PC-9 (cell line): ENCODE data around the gene TGIF1. TPM values are rescaled to one million over a fixed set of nuclear protein-coding genes. Genes with fewer than 3 reads are reported as not detected.
A peak's percentile ranks its signal among the peaks of the same experiment; 100 is the strongest.

ENCODE experiments used
- BruUV-seq: library from RNA; stranded (reverse); fragments of 400-500 nt; replicated peaks from 2 replicates; lab custom pipeline; 2021; lab: Mats Ljungman, UMichigan
- CTCF ChIA-PET: fragments of 300-600 bp; sonication (Branson Sonifier 250); formaldehyde crosslinking; loops from one replicate; lab custom pipeline; 2022; ENCODE audit warnings: antibody characterized with exemption; lab: Charles Lee
- POLR2A ChIA-PET: fragments of 300-600 bp; sonication (Branson Sonifier 250); formaldehyde crosslinking; loops from one replicate; lab custom pipeline; 2022; ENCODE audit warnings: antibody characterized with exemption; ENCODE audit not compliant: unreplicated experiment; lab: Charles Lee
- DNase-seq, 2 experiments: peaks; one replicate each; pipeline versions ENCODE4 v3.0.0 to v3.0.0-alpha.2; 2015 to 2022; ENCODE audit warnings: mixed read lengths in 1 of 2
- H2AFZ ChIP-seq: fragments of 200-600 bp; sonication (generic); 2 replicates; pipeline ENCODE4 v1.8.1; 2017; ENCODE audit warnings: antibody characterized with exemption
- H3F3A ChIP-seq: fragments of 200-600 bp; sonication (generic); 2 replicates; pipeline ENCODE4 v1.8.1; 2017; ENCODE audit warnings: antibody characterized with exemption, mild to moderate bottlenecking, low read depth; ENCODE audit not compliant: insufficient read depth
- H3K27ac ChIP-seq: fragments of 200-600 bp; sonication (generic); 2 replicates; pipeline ENCODE4 v1.6.1; 2016; ENCODE audit warnings: mixed run types
- H3K27me3 ChIP-seq: fragments of 200-600 bp; sonication (generic); 2 replicates; pipeline ENCODE4 v1.6.1; 2016; ENCODE audit warnings: low read depth, mixed run types; ENCODE audit not compliant: insufficient read depth
- H3K36me3 ChIP-seq: fragments of 200-600 bp; sonication (generic); 2 replicates; pipeline ENCODE4 v1.6.1; 2016; ENCODE audit warnings: low read depth, mixed run types
- H3K4me1 ChIP-seq: fragments of 200-600 bp; sonication (generic); replicated peaks from 2 replicates; pipeline ENCODE4 v1.6.1; 2016; ENCODE audit warnings: mixed run types; ENCODE audit not compliant: insufficient read depth
- H3K4me2 ChIP-seq: fragments of 200-600 bp; sonication (generic); 2 replicates; pipeline ENCODE4 v1.6.1; 2017; ENCODE audit warnings: mixed run types
- H3K4me3 ChIP-seq: fragments of 200-600 bp; sonication (generic); 2 replicates; pipeline ENCODE4 v1.6.1; 2016; ENCODE audit warnings: mixed run types
- H3K79me2 ChIP-seq: fragments of 200-600 bp; sonication (generic); 2 replicates; pipeline ENCODE4 v1.6.1; 2017; ENCODE audit warnings: low read depth, mixed run types
- H3K9me2 ChIP-seq: fragments of 200-600 bp; sonication (generic); 2 replicates; pipeline ENCODE4 v1.8.1; 2017; ENCODE audit warnings: mild to moderate bottlenecking; ENCODE audit not compliant: insufficient read depth
- H3K9me3 ChIP-seq: fragments of 200-600 bp; sonication (generic); 2 replicates; pipeline ENCODE4 v1.8.1; 2016; ENCODE audit warnings: low read depth; ENCODE audit not compliant: insufficient read depth
- H4K20me1 ChIP-seq: fragments of 200-600 bp; sonication (generic); 2 replicates; pipeline ENCODE4 v1.8.1; 2017; ENCODE audit not compliant: insufficient read depth
- EZH2 ChIP-seq: fragments of 200-600 bp; sonication (generic); IDR thresholded peaks from 2 replicates; pipeline ENCODE4 v1.8.0; 2017; ENCODE audit warnings: antibody characterized with exemption, low read depth
- intact Hi-C: fragments of 100-400 bp; cut with micrococcal nuclease; formaldehyde crosslinking; loops from one replicate; pipeline ENCODE4 v1.10.0; 2022; ENCODE audit not compliant: unreplicated experiment
- total RNA-seq: library from RNA; stranded (reverse); gene quantifications from 2 replicates; pipeline ENCODE4 v1.2.3, GENCODE V29; 2021
- TF ChIP-seq, protein P1 (sequence below): fragments of 200-600 bp; sonication (generic); conservative IDR thresholded peaks from 2 replicates; pipeline ENCODE4 v1.6.1; 2017; ENCODE audit warnings: mixed run types, antibody characterized with exemption, mild to moderate bottlenecking, moderate library complexity

The TGIF1 gene
- total RNA-seq, 1 experiment from 2014 or later = 203 TPM

DNA sequence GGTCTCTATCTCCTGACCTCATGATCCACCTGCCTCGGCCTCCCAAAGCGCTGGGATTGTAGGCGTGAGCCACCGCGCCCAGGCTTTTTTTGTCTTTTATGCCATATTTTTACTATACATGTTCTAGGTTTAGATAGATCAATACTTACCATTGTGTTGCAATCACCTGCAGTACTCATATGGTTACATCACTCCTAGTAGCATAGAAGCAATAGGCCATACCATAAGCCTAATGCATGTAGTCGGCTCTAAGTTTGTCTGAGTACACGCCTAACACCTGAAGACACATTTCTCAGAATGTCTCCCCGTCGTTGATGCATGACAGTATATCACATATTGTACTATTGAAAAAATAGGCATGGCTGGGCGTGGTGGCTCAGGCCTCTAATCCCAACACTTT, 27.1 kb upstream of the TGIF1 start:
- Histone ChIP-seq H3K27me3 (no peaks in the 10 kb centered on the region), H3K4me1 (peaks cover 19% of the 10 kb centered on the region), H3K9me3 (no peaks in the 10 kb centered on the region), H3K9me2 (no peaks in the 10 kb centered on the region), H3K4me3 (no peak overlapping the region), H3F3A (peaks cover 9% of the 10 kb centered on the region; the same call in 1 of the 2 replicates), H3K27ac (no peak overlapping the region), H2AFZ (no peak overlapping the region), H4K20me1 (no peaks in the 10 kb centered on the region), H3K4me2 (no peak overlapping the region), H3K36me3 (peaks cover 55% of the 10 kb centered on the region), H3K79me2 (peaks cover 87% of the 10 kb centered on the region)
- TF ChIP-seq EZH2 = no peak
- TF ChIP-seq, protein P1, sequence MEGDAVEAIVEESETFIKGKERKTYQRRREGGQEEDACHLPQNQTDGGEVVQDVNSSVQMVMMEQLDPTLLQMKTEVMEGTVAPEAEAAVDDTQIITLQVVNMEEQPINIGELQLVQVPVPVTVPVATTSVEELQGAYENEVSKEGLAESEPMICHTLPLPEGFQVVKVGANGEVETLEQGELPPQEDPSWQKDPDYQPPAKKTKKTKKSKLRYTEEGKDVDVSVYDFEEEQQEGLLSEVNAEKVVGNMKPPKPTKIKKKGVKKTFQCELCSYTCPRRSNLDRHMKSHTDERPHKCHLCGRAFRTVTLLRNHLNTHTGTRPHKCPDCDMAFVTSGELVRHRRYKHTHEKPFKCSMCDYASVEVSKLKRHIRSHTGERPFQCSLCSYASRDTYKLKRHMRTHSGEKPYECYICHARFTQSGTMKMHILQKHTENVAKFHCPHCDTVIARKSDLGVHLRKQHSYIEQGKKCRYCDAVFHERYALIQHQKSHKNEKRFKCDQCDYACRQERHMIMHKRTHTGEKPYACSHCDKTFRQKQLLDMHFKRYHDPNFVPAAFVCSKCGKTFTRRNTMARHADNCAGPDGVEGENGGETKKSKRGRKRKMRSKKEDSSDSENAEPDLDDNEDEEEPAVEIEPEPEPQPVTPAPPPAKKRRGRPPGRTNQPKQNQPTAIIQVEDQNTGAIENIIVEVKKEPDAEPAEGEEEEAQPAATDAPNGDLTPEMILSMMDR = no peak
- no peak for DNase-seq
- ChIA-PET POLR2A (no interaction called here), CTCF (no interaction called here)
- intact Hi-C loops = no loop called here
- BruUV-seq = no TSS peak

DNA sequence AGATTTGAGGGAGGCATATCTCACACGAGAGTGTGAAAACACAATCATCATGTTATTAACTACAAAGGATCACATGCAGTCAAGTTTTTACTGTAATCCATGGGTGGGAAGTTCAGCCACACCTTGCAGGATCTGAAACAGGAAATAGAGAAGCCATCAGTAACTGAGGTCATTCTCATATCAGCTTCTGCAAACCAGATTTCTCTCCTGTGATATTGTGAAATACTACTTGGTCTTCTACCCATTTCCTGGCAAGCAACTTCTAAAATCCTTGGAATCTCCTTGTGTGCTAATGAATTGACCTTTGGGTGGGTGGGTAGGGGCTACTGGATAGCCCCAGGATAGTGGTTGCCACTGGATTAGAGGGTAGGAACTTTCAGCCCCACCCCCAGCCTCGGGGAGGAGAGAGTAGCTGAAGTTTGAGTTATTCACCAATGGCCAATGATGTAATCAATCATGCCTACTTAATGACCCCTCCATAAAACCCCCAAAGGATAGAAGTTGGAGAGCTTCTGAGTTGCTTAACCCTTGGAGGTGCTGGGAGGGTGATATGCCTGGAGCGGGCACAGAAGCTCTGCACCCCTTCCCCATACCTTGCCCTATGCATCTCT, 25.6 kb upstream of the TGIF1 start:
- Histone ChIP-seq H3K27me3 (no peaks in the 10 kb centered on the region), H3K4me1 (peaks cover 19% of the 10 kb centered on the region), H3K9me2 (no peaks in the 10 kb centered on the region), H3K27ac (peak overlapping the region; percentile 33; the same call in 1 of the 2 replicates), H3K79me2 (peaks cover 84% of the 10 kb centered on the region), H3K4me3 (no peak overlapping the region), H3K4me2 (no peak overlapping the region), H2AFZ (no peak overlapping the region), H3K9me3 (no peaks in the 10 kb centered on the region), H3K36me3 (peaks cover 46% of the 10 kb centered on the region), H3F3A (peaks cover 5% of the 10 kb centered on the region; the same call in 1 of the 2 replicates), H4K20me1 (no peaks in the 10 kb centered on the region)
- TF ChIP-seq, protein P1 = no peak
- TF ChIP-seq EZH2 = no peak
- ChIA-PET CTCF (no interaction called here), POLR2A (interaction anchor here (0.6 to 0.7 kb wide), 2 partner anchors 22 to 28 kb away, joined by 4 to 6 read pairs; no protein-coding TSS in a partner anchor)
- DNase-seq = peak in 1 of 2 experiments; percentile 39
- BruUV-seq = no TSS peak
- intact Hi-C loops = no loop called here

DNA sequence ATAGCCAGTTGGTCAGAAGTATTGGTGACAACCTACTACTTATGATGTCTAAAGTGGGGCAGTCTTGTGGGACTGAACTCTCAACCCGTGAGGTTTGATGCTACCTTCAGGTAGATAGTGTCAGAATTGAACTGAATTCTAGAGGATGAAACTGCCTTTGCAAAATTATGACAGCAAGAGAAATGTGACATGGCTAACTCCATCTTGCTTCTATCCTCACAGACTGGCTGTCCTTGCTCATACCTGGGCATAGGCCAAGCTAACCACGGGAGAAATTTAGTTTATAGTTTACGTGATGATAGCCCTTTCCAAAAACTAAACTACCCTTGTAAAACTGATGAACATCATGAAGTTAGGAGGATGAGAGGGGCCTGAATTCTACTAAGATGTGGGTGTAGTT, 24.9 kb upstream of the TGIF1 start:
- Histone ChIP-seq H2AFZ (no peak overlapping the region), H3K36me3 (peaks cover 46% of the 10 kb centered on the region), H3K4me3 (no peak overlapping the region), H3K27ac (0 out of 2 replicates have a peak overlapping the region, but pooled peaks have one; percentile 16), H3K4me2 (no peak overlapping the region), H3K27me3 (no peaks in the 10 kb centered on the region), H3F3A (no peaks in the 10 kb centered on the region; the same call in 1 of the 2 replicates), H3K9me2 (no peaks in the 10 kb centered on the region), H3K4me1 (peaks cover 19% of the 10 kb centered on the region), H4K20me1 (no peaks in the 10 kb centered on the region), H3K9me3 (no peaks in the 10 kb centered on the region), H3K79me2 (peaks cover 84% of the 10 kb centered on the region)
- ChIA-PET CTCF (no interaction called here), POLR2A (interaction anchor here (0.6 kb wide), 1 partner anchor 28 kb away, joined by 4 read pairs; no protein-coding TSS in a partner anchor)
- intact Hi-C loops = no loop called here
- BruUV-seq = no TSS peak
- no peak for DNase-seq
- TF ChIP-seq, protein P1 = no peak
- no peak for TF ChIP-seq EZH2
